Endothelial cell of umbilical vein (primary cell): ENCODE measurements around the gene ERCC4. TPM values are rescaled to one million over a fixed set of nuclear protein-coding genes. Genes with fewer than 3 reads are reported as not detected.
A peak's percentile ranks its signal among the peaks of the same experiment; 100 is the strongest.

Source experiments
- BruUV-seq: library from RNA; stranded (reverse); fragments of 400-500 nt; replicated peaks from 2 replicates; lab custom pipeline; 2021; lab: Mats Ljungman, UMichigan
- CTCF ChIA-PET: fragments of 300-600, 350-600 bp; sonication (Branson Sonifier 250); formaldehyde crosslinking; loops from one replicate; lab custom pipeline; 2021; ENCODE audit warnings: antibody characterized with exemption, inconsistent platforms; lab: Charles Lee
- POLR2A ChIA-PET: fragments of 300-600, 350-600 bp; sonication (Branson Sonifier 250); formaldehyde crosslinking; loops from one replicate; lab custom pipeline; 2021; ENCODE audit warnings: antibody characterized with exemption, inconsistent platforms; lab: Charles Lee
- DNase-seq: peaks from one replicate; pipeline ENCODE4 v3.0.0-alpha.2; 2011; ENCODE audit warnings: low read depth, low spot score
- FAIRE-seq: peaks from 2 replicates; lab custom pipeline; 2011; peaks lifted over from hg19 to GRCh38; lab: Jason Lieb, UNC
- H2AFZ ChIP-seq: 2 replicates; pipeline ENCODE4 v1.6.0; 2012; ENCODE audit warnings: low read depth, low read length, control low read depth, inconsistent platforms
- H3K27ac ChIP-seq: 2 replicates; pipeline ENCODE4 v1.5.1; 2011; ENCODE audit warnings: low read depth, mild to moderate bottlenecking, control low read depth, low read length, moderate library complexity; ENCODE audit not compliant: insufficient read depth
- H3K27me3 ChIP-seq, 2 experiments: 2 replicates each; pipeline versions ENCODE4 v1.6.0 to v1.6.1; 2011; ENCODE audit warnings: low read length in 2 of 2, mixed read lengths in 1 of 2; ENCODE audit not compliant: control insufficient read depth in 2 of 2, insufficient read depth in 2 of 2
- H3K36me3 ChIP-seq, 2 experiments: 2 replicates in 1 of 2; 3 replicates in 1 of 2; pipeline ENCODE4 v1.5.1; 2011; ENCODE audit warnings: low read length in 2 of 2, mild to moderate bottlenecking in 1 of 2, moderate library complexity in 1 of 2; ENCODE audit not compliant: control insufficient read depth in 2 of 2, insufficient read depth in 2 of 2; ENCODE audit errors: extremely low read depth in 1 of 2
- H3K4me1 ChIP-seq: 3 replicates; pipeline ENCODE4 v1.5.1; 2011; ENCODE audit warnings: mild to moderate bottlenecking, low read length; ENCODE audit not compliant: control insufficient read depth, insufficient read depth; ENCODE audit errors: extremely low read depth
- H3K4me2 ChIP-seq: 2 replicates; pipeline ENCODE4 v1.6.1; 2011; ENCODE audit warnings: low read length, control low read depth, mixed read lengths; ENCODE audit not compliant: insufficient read depth
- H3K4me3 ChIP-seq, 3 experiments: fragments of 200-600 bp in 1 of 3; sonication (generic), shearing (Covaris generic) in 1 of 3; replicated peaks in 1 of 3; 2 replicates each; pipeline ENCODE4 v1.5.1; 2011 to 2016; ENCODE audit warnings: control low read depth in 3 of 3, low read length in 3 of 3, mild to moderate bottlenecking in 2 of 3, inconsistent platforms in 1 of 3, low read depth in 1 of 3, moderate library complexity in 1 of 3; ENCODE audit not compliant: insufficient read depth in 1 of 3
- H3K79me2 ChIP-seq: 2 replicates; pipeline ENCODE4 v1.6.0; 2012; ENCODE audit warnings: low read length, inconsistent platforms; ENCODE audit not compliant: control insufficient read depth, insufficient read depth
- H3K9ac ChIP-seq: replicated peaks from 2 replicates; pipeline ENCODE3; 2011; ENCODE audit warnings: low read length, control low read depth; ENCODE audit not compliant: insufficient read depth; ENCODE audit errors: extremely low read depth
- H3K9me1 ChIP-seq: replicated peaks from 3 replicates; pipeline ENCODE4 v1.6.0; 2011; ENCODE audit warnings: mild to moderate bottlenecking, low read length; ENCODE audit not compliant: control insufficient read depth, insufficient read depth; ENCODE audit errors: extremely low read depth
- H3K9me3 ChIP-seq: replicated peaks from 2 replicates; pipeline ENCODE4 v1.5.1; 2012; ENCODE audit warnings: low read length, inconsistent platforms; ENCODE audit not compliant: control insufficient read depth, insufficient read depth
- H4K20me1 ChIP-seq: replicated peaks from 2 replicates; pipeline ENCODE3; 2011; ENCODE audit warnings: mild to moderate bottlenecking, low read length; ENCODE audit not compliant: control insufficient read depth, insufficient read depth; ENCODE audit errors: extremely low read depth
- EZH2 ChIP-seq: IDR thresholded peaks from 2 replicates; pipeline ENCODE4 v1.6.1; 2012; ENCODE audit warnings: borderline replicate concordance, low read depth, mild to moderate bottlenecking, moderate library complexity, low read length, inconsistent platforms; ENCODE audit not compliant: severe bottlenecking
- FOS ChIP-seq: IDR thresholded peaks from 2 replicates; pipeline ENCODE4 v1.6.1; 2011; ENCODE audit warnings: mild to moderate bottlenecking, low read length, moderate library complexity, borderline replicate concordance; ENCODE audit not compliant: insufficient read depth
- JUN ChIP-seq: IDR thresholded peaks from 2 replicates; pipeline ENCODE4 v1.6.1; 2011; ENCODE audit warnings: borderline replicate concordance, low read depth; ENCODE audit not compliant: insufficient read length, insufficient read depth
- MYC ChIP-seq: IDR thresholded peaks from one replicate; pipeline ENCODE4 v1.6.1; 2011; ENCODE audit warnings: mild to moderate bottlenecking, low read depth, low read length
- POLR2AphosphoS5 ChIP-seq: IDR thresholded peaks from 2 replicates; pipeline ENCODE4 v1.6.1; 2012; ENCODE audit warnings: low read depth, mild to moderate bottlenecking, control low read depth, low read length, moderate library complexity; ENCODE audit not compliant: insufficient read depth
- dilution Hi-C: fragments of 300-500 bp; cut with MboI; formaldehyde crosslinking; loops from one replicate; pipeline ENCODE4 v1.15.0; 2019; ENCODE audit warnings: low sequenced_read_pairs; ENCODE audit not compliant: extremely low pct_ligation_motif_present
- intact Hi-C: fragments of 100-400 bp; cut with micrococcal nuclease; formaldehyde crosslinking; loops from one replicate; pipeline ENCODE4 v1.10.0; 2022
- polyA plus RNA-seq, 4 experiments: library from polyadenylated mRNA; depleted of rRNA in 3 of 4; stranded (reverse) in 3 of 4; unstranded in 1 of 4; fragments of >200 nt; gene quantifications; 2 replicates each; pipeline versions ENCODE4 v1.2.1 to v1.2.3, GENCODE V29; 2011 to 2012; ENCODE audit warnings: missing spikeins in 1 of 4
- total RNA-seq: library from RNA; stranded (reverse); gene quantifications from 2 replicates; pipeline ENCODE4 v1.2.3, GENCODE V29; 2021
- TF ChIP-seq, protein P1 (sequence below): IDR thresholded peaks from 2 replicates; pipeline ENCODE4 v1.6.1; 2011; ENCODE audit not compliant: insufficient read depth, insufficient read length

ERCC4 gene
- total and polyA plus RNA-seq, 2 donors (not counting 3 experiments of a cell fraction or from before 2014, with no cell fraction given) = 4.9 to 17.1 TPM

DNA sequence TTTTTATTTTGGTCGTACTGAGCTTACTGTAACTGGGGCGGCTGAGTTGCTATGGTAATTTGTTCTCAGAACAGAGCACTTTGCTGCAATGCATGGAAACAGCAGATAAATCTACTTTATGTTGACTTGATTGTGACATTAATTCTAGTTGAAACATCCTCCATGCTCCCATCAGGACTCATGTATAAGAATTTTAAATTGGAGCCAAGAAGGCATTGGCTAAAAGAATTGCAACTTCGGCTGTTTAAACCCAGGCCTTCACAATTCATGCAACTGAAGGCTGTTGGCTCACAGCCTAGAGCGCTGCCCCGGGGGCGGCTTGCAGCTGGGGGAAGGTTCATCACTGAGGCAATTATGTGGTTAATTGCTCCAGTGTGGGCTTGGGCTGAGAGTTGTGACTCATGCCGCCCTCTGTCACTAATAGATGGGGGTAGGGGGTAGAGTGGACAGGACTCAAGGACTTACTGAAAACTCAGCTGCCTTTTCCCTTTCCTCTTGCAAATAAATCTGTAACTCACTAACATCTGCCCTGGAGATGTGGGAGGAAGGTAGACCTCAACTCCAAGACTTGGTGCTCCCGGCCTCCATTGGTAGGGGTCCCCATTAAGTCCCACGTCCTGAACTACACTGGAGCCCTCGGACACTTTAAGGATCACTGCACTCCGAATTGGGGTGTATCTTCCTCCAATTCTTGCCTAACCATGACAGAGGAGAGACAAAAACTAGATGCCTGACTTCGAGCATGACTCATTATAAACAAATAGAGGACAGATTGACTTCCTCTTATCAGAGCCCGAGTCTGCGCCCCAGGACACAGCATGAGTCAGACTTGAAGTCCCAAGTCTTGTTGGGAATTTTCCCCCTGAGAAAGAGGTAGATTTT lies 37.5 kb downstream of the ERCC4 start:
- no peaks in the 10 kb centered on the region for H3K9me3 ChIP-seq
- TF ChIP-seq JUN = peak; percentile 67
- TF ChIP-seq MYC = no peak
- no peak for TF ChIP-seq EZH2
- peak; percentile 85 for TF ChIP-seq FOS
- TF ChIP-seq POLR2AphosphoS5 = peak; percentile 38
- peak overlapping the region in 1 of 3 experiments; percentile 37 for H3K4me3 ChIP-seq
- H4K20me1 ChIP-seq = no peaks in the 10 kb centered on the region
- FAIRE-seq = peak; percentile 92
- ChIA-PET CTCF (interaction anchor here (0.6 to 1.3 kb wide), 5 partner anchors 10 to 209 kb away, joined by 3 to 4 read pairs (median 3); partner anchors contain the start of gene ERCC4), POLR2A (no interaction called here)
- H3K27me3 ChIP-seq = no peaks in the 10 kb centered on the region
- H3K27ac ChIP-seq = peak overlapping the region; percentile 88
- peak overlapping the region; percentile 54 for H3K4me2 ChIP-seq
- no peaks in the 10 kb centered on the region for H3K79me2 ChIP-seq
- BruUV-seq = TSS peak; percentile 40
- peaks cover 16% of the 10 kb centered on the region for H3K4me1 ChIP-seq
- no peaks in the 10 kb centered on the region for H3K9me1 ChIP-seq
- no peaks in the 10 kb centered on the region for H3K36me3 ChIP-seq
- H2AFZ ChIP-seq = peak overlapping the region; percentile 56
- intact Hi-C loops (loop anchor here (1.0 to 10.0 kb wide), 6 partner anchors 45 to 327 kb away; partner anchors contain the start of gene MRTFB), dilution Hi-C loops (no loop called here)
- peak; percentile 91 for DNase-seq
- peak overlapping the region; percentile 48 for H3K9ac ChIP-seq

GRCh38 chr16:13958474-13958873 lies 38.5 kb downstream of the ERCC4 start:
- no peaks in the 10 kb centered on the region for H4K20me1 ChIP-seq
- CTCF ChIA-PET = interaction anchor here (0.9 kb wide), 1 partner anchor 13 kb away, joined by 3 read pairs; no protein-coding TSS in a partner anchor
- no peak overlapping the region for H3K9ac ChIP-seq
- H3K36me3 ChIP-seq = no peaks in the 10 kb centered on the region
- H3K4me3 ChIP-seq = no peak overlapping the region
- TF ChIP-seq EZH2 (no peak), MYC (no peak)
- TF ChIP-seq, protein P1, sequence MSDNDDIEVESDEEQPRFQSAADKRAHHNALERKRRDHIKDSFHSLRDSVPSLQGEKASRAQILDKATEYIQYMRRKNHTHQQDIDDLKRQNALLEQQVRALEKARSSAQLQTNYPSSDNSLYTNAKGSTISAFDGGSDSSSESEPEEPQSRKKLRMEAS = no peak
- no peaks in the 10 kb centered on the region for H3K27me3 ChIP-seq
- H3K9me3 ChIP-seq = no peaks in the 10 kb centered on the region
- DNase-seq = no peak
- BruUV-seq = no TSS peak
- POLR2A ChIA-PET = interaction anchor here (0.7 kb wide), 1 partner anchor 11 kb away, joined by 4 read pairs; no protein-coding TSS in a partner anchor
- no peak overlapping the region for H2AFZ ChIP-seq
- intact Hi-C loops (loop anchor here (5.0 to 10.0 kb wide), 4 partner anchors 44 to 326 kb away; partner anchors contain the start of gene MRTFB), dilution Hi-C loops (no loop called here)
- no peak overlapping the region for H3K4me2 ChIP-seq
- no peak for FAIRE-seq
- peaks cover 16% of the 10 kb centered on the region for H3K4me1 ChIP-seq
- H3K79me2 ChIP-seq = no peaks in the 10 kb centered on the region
- H3K27ac ChIP-seq = no peak overlapping the region
- H3K9me1 ChIP-seq = no peaks in the 10 kb centered on the region
